Endometrial microvascular endothelial cells (primary cell): ENCODE data around the gene SDR9C7. TPM values are rescaled to one million over a fixed set of nuclear protein-coding genes. Genes with fewer than 3 reads are reported as not detected.
"Not testable (repeated sequence)": the region's sequence is repeated elsewhere in the genome, so short reads cannot be mapped to it uniquely, and the experiment has no call there.

Experiments
- in situ Hi-C: cut with HindIII; loops from 2 replicates; pipeline ENCODE4 v1.10.0; 2017; ENCODE audit warnings: low sequenced_read_pairs, low pct_unique_long_range_greater_than_20kb; ENCODE audit errors: inconsistent ontology term
- total RNA-seq: library from RNA; depleted of rRNA; stranded (reverse); fragments of >200 nt; gene quantifications from one replicate; pipeline ENCODE4 v1.2.3, GENCODE V29; 2015; ENCODE audit errors: inconsistent ontology term

The SDR9C7 gene
- total RNA-seq, 1 donor from 2014 or later = not detected

DNA sequence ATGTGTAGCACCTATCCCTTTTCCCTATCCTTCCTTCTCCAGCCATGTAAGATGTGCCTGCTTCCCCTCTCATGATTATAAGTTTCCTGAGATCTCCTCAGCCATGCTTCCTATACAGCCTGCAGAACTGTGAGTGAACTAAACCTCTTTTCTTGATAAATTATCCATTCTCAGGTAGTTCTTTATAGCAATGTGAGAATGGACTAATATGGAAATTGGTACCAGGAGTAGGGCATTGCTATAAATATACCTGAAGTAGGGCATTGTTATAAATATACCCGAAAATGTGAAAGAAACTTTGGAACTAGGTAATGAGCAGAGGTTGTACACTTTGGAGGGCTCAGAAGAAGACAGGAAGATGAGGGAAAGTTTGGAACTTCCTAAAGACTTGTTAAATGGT, 48.9 kb downstream of the SDR9C7 start:
- in situ Hi-C loops = no loop called here

DNA sequence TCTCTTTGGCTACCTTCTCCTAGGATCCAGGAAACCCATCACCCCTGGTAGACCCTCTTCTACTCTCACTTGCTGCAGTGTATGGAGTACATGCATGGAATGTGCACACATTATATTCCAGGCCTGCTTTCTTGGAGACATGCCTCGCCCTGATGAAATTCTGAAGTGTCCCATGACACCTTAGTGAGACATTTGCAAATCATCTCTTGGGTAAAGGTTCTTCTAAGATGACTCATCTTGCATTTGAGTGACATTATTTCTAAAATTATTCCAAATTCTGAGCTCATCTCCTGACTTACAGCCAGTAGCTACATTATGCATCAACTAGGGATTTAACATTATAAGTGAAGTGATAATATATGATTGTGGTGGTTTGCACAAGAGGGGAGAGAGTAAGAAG, 49.8 kb downstream of the SDR9C7 start:
- in situ Hi-C loops = no loop called here

DNA sequence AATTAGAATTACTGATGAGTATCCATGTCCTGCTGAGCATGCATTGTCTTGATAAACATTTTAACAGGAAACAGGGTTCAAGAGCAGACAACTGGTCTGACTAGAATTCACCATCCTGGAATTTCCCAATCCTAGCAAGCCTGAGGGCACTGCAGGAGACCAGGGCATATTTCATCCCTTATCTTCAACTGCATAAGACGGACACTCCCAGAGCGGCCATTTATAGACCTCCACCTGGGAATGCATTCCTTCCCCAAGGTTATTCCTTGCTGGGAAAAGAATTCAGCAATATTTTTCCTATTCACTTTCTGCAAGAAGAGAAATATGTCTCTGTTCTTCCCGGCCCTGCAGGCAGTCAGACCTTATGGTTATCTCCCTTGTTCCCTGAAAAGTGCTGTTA, 51.8 kb downstream of the SDR9C7 start:
- in situ Hi-C loops = not testable (repeated sequence)

DNA sequence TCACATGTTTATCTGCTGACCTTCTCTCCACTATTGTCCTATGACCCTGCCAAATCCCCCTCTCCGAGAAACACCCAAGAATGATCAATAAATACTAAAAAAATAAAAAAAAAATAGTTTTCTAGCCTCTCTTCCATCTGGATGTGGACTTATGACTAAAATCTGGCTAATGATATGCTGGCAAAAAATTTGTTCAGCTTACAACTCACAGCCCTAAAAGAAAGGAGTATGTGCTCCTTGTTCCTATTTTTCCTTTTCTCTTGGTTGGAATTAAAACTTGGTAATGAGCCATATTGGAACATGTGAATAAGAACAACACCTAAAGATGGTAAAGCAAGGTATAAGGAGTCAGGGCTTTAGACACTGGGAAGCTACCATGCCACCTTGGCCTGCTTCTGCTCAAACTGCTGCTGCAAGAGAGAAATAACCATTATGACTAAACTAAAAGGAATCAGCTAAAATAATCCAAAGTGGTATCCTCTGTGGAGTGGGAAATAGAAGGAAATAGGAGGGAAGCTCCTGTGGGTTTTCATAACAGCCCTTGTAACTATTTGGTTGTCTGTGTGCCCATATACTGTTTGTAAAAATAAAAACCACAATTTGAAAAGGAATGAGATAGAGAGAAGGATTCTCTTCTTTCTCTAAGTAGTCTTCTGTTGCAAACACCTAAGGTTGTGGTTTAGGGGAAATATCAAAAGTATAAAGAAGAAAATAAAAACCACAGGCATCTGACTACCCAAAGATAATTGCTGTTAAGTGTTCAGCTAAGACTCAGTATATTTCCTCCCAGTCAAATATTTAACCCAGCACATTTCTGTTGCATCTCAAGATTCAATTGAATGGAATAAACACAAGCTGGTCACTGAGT, 53.8 kb downstream of the SDR9C7 start:
- in situ Hi-C loops = no loop called here

DNA sequence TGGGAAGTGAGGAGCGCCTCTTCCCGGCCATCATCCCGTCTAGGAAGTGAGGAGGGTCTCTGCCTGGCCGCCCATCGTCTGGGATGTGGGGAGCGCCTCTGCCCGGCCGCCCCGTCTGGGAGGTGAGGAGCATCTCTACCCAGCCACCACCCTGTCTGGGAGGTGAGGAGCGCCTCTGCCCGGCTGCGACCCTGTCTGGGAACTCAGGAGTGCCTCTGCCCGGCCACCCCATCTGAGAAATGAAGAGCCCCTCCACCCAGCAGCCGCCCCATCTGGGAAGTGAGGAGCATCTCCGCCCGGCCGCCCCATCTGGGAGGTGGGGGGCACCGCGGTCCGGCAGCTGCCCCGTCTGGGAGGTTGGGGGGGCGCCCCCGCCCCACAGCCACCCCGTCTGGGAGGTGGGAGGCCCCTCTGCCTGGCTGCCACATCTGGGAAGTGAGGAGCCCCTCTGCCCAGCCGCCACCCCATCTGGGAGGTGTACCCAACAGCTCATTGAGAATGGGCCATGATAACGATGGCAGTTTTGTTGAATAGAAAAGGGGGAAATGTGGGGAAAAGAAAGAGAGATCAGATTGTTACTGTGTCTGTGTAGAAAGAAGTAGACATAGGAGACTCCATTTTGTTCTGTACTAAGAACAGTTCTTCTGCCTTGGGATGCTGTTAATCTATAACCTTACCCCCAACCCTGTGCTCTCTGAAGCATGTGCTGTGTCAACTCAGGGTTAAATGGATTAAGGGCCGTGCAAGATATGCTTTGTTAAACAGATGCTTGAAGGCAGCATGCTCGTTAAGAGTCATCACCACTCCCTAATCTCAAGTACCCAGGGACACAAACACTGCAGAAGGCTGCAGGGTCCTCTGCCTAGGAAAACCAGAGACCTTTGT, 54.7 kb downstream of the SDR9C7 start:
- in situ Hi-C loops = not testable (repeated sequence)

DNA sequence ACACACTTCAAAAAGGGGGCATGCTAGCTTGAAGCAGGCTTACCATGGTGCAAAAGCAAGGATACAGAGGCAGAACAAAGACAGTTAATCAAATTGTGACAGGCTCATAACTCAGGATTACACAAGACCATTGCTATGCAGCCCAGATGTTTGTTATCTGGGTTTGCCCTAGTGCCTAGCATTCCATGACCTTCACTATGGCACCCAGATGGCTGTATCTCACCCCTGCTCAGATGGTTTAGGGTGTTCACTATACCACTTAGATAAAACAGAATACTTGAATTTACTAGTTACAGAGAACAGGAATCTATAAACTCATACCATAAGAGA, 56.2 kb downstream of the SDR9C7 start:
- in situ Hi-C loops = no loop called here

DNA sequence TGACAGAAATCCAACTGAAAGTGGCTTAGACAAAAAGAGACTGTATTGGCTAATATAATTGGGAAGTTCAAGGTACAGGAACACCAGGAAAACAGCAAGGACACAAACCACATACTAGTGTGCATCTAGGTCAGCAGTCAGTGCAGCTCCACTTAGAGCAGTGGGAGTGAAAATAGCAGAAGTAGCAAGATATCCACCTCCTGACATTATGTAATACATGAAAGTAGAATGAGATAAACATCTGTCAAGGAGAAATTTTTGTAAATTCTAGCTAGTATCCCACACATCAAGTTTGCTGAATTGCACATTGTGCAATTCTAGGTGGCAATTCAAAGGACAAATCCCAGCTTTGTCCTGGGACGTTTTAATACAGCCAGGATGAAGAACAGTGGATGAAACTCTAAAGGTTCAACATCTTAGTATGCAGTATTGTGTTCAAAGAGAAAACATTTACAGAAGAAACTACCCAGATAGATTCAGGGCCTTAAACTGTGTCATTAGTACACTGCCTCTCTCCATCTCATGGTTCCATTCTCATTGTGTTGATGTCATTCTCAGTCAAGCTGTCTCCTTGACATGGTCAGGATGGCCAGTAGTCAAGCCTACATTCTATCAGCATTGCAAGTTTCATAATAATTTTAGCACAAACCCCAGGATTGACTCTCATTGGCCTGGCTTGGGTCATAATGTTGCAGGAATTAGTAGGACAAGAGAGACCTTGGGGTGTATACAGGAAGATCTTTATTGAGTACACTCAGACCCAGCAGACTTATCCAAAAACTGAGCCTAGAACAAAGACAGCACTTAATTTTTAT, 56.8 kb downstream of the SDR9C7 start:
- in situ Hi-C loops = no loop called here

DNA sequence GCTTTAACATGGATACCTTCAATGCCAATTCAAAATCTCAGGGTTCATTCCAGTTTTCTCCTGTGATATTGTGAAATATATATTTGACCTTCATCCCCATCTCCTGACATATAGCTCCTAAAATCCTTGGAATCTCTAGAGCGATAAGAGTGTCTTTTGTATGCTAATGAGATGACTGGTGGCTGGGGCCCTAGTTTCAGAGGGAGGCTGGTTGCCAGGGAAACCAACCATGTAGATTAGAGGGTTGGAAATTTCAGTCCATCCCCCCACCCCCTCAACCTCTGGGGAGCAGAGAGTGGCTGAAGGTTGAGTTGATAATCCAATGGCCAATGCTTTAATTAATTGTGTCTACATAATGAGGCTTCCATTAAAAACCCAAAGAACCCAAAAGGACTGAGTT, 59.4 kb downstream of the SDR9C7 start:
- in situ Hi-C loops = no loop called here

DNA sequence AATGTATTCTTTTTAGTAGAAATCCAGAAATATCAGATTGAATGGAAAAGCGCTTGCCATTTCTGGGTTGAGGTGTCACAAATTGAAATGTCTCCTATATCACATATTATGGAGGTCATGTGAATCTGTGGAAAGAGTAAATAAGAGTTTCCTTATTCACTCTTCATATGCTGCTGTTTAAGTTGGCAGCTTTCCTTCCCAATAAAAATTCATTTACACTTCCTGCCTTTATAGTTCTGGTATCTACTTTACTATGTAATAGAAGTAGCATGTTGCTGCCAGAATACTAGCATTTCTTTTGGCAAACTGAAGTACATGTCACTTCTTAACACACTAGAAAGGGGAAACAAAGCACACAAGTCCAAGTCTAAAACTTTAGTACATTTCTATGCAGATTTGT, 60.8 kb downstream of the SDR9C7 start:
- in situ Hi-C loops = no loop called here

Other genes starting within 250 kb of the SDR9C7 start
- 169 TPM for gene PTGES3, start 246.1 kb downstream of the SDR9C7 start, total RNA-seq
- 1,325 TPM for gene NACA, start 209.1 kb downstream of the SDR9C7 start, total RNA-seq
- gene PRIM1, start 182.1 kb downstream of the SDR9C7 start, total RNA-seq = 17.3 TPM
- gene HSD17B6, start 171.1 kb downstream of the SDR9C7 start, total RNA-seq = not detected
- not detected for gene RDH16, start 23.2 kb upstream of the SDR9C7 start, total RNA-seq
- gene ZBTB39, start 72.1 kb upstream of the SDR9C7 start, total RNA-seq = 3.1 TPM
- not detected for gene TAC3, start 82.1 kb upstream of the SDR9C7 start, total RNA-seq
- not detected for gene MYO1A, start 115.7 kb upstream of the SDR9C7 start, total RNA-seq
- 12.6 TPM for gene NEMP1, start 144.4 kb upstream of the SDR9C7 start, total RNA-seq
- 13.0 TPM for gene NAB2, start 154.7 kb upstream of the SDR9C7 start, total RNA-seq
- 94.0 TPM for gene STAT6, start 177.0 kb upstream of the SDR9C7 start, total RNA-seq
- 3.1 TPM for gene LRP1, start 194.1 kb upstream of the SDR9C7 start, total RNA-seq
- not detected for gene LRP1-AS, start 213.2 kb upstream of the SDR9C7 start, total RNA-seq